ENCODE data around the gene CFDP1.

Gene CFDP1

DNA sequence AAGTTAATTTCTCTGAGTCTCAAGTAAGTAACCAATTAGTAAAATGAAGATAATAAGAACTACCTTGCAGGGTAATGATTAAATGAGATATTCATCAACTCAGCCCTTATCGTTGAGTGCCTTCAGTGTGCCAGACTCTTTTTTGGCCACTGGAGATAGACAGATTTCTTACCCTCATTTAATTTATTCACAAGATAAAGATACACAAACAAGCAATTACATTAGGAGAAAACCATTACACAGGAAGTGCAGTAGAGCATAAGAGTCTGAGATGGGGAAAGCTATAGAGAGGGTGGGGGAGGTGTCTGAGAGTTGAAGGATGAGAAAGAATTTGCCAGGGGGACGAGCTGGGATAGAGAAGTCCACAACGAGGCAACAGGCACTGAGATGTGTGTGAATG, 109.4 kb downstream of the CFDP1 start:
- DNase-seq = no peak

DNA sequence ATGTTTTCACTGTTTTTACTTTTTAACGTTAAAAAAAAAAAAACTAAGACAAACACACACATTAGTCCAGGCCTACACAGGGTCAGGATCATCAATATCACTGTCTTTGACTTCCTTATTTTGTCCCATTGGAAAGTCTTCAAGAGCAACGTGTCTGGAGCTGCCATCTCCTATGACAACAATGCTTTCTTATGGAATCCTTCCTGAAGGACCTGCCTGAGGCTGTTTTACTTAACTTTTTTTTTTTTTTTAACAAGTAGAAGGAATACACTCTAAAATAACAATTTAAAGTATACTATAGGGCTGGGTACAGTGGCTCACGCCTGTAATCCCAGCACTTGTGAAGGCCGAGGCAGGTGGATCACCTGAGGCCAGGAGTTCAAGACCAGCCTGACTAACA, 110.1 kb downstream of the CFDP1 start:
- DNase-seq = no peak

DNA sequence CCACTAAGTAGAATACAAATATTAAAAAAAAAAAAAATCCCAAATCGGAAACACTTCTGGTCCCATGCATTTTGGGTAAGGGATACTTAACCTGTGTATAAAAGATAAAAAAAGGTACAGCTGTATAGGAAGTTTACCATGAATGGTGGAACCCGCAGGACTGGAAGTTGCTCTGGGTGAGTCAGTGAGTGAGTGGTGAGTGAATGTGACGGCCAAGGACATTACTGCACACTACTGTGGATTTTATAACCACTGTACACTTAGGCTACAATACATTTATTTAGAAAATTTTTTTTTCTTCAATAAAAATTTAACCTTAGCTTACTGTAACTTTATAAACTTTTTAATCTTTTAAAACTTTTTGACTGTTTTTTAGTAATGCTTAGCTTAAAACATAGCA, 110.6 kb downstream of the CFDP1 start:
- no peak for DNase-seq

DNA sequence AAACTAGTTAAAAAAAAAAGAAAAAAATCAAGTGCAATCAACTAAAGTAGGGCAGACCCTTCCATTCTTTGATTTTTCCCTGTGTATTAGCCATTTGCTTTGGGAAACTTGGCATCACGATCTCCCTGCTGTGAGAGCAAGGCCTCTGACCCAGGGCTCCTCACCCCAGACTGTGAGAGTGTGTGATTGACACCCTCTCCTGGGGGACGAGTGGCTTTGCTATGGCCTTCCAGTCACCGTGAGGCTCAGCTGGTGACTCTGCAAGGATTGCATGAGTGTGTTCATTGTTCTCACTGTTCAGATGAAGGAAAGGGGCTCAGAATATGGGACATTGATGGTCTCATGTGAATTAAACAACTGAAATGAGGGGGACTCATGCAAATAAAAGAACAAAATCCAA, 112.9 kb downstream of the CFDP1 start:
- peak in 47 of 56 donors; percentile 8 to 82 (median 49) for DNase-seq

DNA sequence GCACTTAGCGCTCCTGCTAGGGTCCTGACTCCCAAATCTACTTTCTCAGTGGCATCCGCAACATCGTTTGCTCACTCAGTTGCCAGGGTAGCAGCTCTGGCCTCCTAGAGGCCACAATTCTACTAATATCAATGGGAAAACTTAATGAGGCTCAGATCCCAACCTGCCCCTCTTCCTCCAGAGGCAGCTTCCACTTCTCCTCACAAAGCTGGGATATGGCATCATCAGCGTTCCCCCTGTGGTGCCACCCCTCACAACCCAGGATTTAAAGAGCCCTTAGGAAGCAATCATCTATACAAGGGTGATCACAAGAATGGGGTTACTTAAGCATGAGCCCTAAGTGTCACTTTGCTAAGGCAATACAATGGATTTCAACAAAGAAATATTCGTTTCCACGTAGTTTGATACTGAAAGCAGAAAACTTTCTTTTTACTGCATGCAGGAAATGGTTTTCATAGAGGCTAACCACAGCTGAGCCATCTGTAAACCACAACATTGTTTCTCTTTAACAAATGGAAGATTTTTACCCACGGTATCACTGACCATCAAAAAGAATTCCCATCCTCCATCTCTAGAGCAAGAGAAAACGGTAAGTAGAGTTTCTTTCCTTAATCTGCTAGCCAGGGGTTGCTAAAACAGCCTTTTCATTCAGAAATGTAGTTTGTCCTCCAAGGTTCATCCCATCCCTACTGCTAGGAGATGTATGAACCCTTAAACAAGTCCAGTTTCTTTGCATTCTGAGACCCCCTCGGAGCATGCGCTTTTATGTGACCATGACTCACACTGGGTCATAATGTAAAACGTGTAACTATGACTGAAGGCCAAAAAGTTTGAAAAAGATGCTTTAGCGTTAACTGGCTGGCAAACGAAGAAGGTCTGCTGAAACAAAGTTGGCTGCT, 113.5 kb downstream of the CFDP1 start:
- DNase-seq = no peak

DNA sequence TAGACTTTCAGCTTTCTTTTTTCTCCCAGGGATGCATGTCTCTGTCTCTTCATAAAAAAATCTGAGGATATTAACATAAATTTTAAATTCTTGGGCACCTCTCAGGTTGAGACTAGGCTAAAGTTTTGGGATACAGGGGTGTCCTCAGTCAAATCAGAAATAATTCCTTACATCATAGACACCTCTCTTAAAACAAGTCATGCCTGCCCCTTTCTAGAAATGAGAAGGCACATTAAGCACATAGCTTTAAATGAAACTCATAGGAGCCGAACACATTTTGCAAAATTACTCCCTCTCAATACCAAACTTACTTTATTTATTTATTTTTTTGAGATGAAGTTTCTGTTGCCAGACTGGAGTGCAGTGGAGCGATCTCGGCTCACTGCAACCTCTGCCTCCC, 114.6 kb downstream of the CFDP1 start:
- DNase-seq = no peak

DNA sequence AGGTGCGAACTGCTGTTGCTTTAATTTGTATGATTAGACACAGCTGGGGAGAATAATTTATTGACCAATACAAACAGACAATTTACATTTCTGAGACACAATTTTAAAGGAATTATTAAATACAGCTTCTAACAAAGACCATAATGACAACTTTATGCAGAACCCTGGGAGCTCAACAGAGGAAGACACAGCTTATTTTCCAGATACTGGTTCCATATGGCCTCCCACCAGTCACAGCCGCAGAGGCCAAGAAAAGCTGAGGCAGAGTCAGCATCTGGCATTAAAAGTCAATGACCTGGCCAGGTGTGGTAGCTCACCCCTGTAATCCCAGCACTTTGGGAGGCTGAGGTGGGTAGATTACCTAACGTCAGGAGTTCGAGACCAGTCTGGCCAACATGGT, 115.8 kb downstream of the CFDP1 start:
- no peak for DNase-seq

DNA sequence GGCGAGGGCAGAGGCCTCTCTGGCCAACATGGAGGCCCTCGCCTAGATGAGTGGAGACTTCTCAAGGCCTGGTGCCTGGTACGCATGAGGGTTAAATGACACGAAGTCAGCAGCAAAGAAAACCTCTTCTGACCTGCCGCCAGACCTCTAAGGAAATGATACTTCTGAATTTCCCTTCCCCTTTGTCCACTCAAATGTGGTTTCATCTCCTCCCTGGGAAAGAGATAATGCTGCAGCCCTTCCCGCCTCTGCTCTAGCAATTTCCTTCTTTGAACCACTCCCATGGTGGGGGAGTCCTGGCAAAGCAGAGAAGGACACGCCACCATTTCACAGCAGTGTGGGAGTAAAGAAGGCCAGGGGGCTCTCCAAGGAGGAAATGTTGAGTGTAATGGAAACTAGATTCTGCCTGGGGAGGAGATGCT, 116.2 kb downstream of the CFDP1 start:
- DNase-seq = no peak

DNA sequence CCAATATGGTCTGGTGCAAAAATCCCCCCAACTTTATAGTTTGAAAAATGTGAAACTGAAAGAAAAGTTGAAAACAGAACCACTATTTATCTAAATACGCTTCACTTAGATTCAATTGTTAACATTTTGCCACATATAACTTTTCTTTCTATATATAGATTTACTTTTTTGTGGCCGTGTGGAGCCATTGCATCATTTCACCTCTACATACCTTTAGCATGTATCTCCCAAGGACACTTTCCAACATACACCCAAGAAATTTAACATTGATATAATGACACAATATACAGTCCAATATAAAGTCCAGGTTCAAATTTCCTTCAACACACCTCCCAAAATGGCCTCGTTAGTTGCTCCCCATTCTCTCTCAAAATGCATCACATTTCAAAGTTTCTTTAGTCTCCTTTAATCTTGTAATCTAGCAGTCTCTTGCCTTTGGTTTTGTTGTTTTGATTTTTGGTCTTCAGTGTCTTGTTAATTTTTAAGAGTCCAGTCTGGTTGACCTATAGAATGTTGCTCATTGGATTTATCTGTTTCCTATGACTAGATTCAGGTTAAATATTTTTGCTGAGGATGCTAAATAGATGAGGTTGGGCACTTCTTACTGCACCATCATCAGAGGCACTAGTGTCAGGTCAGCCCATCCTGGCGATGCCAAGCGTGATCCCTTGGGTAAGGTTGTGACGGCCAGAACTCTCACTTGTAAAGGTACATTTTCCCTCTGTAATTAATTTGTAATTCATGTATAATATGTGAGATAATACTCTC, 117.6 kb downstream of the CFDP1 start:
- DNase-seq = no peak

DNA sequence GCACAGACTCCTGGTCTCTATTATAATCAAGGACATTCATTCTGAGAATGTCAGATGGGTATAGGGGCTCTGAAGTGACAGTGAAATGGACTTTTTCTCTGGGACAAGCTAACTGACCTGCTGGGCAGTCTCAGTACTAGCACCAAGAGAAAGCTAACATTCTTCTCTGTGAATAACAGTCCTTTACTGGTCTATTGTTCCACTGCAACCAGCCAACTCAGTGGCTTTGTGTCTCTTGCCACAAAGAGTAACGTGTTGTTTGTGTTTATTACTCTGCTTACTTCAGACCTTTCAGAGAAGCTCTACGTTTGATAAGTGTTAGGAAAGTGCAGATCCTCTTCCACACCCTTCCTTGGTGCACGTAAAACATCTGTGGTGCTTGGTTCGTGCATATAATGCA, 120.4 kb downstream of the CFDP1 start:
- DNase-seq = peak in 11 of 56 donors; percentile 5 to 40 (median 21)

DNA sequence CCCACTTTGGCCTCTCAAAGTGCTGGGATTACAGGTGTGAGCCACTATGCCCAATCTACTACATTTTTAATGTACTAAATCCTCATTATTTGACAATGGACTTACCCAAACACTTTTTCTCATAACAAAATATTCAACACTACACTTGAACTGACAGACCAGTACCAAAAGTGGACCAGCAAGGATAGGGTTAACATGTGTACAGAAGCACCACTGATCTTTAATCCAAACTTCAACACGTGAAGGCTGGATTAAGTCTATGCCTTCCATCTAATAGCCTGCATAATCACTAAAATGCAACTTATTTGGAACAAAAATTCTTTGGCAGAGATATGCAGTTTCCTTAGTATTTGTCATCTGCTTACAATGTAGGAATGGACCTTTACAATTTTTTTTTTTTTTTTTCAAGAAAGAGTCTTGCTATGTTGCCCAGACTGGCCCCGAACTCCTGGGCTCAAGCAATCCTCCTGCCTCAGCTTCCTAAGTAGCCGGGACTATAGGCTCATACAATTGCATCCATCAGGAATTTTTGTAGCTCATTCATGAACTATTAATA, 121.8 kb downstream of the CFDP1 start:
- DNase-seq = no peak

DNA sequence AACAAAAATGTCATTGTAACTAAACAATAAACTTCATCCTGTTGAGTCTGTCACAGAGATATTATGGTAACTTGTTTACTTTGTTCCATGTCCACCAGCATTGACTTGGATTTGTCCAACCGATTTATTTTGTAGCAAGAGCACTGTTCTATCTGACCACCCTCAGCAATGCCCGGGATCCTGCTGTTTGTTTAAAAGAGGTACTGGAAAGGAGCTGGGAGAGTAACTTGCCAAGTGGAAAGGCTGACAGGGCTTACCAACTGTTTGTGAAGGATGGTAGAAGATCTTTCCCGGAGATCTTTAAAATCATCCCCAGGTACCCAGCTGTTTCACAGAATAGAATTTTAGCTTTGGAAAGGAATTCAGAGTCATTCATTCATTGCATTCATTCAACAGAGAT, 122.8 kb downstream of the CFDP1 start:
- DNase-seq = no peak

DNA sequence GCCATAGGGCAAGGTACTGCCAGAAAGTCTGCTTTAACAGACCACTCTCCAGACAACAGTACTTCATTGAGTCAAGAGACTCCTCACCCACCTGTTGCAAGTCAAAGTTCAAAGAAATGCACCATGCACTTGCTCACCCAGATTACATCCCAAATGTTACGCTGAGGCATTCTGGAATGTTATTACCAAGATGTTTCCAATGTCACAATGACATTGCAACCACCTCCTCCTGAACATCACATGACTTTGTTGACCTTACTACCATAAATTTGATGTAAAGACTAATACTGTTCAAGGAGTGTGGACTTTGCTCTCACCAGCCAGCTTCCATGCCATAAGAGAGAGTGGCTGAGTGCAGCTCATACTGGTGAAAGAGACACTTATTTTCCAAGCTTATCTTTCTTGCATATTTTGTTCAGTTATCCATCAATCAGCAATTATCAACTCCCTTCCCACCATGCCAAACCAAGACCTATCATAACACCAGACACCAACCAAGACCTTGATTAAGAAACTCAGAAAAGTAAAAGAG, 123.3 kb downstream of the CFDP1 start:
- DNase-seq = no peak

DNA sequence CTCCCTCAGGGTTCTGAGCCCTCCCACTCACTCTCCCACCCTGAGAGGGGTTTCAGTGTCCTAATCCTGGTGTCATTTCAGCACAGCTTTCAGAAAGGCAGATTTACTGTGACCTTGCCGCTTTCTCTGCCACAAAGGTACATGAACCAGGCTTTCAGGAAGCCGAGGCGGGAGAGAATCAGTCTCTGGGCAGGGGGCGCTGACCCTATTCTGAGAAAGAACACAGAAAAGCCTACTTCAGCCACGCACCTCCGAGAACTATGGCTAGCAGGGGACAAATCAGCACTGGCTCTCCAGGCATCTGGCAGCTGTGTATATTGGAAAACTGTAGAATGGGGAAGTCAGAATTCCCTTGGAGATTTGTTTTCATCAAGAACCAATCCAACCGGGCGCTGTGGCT, 124.1 kb downstream of the CFDP1 start:
- DNase-seq = no peak

DNA sequence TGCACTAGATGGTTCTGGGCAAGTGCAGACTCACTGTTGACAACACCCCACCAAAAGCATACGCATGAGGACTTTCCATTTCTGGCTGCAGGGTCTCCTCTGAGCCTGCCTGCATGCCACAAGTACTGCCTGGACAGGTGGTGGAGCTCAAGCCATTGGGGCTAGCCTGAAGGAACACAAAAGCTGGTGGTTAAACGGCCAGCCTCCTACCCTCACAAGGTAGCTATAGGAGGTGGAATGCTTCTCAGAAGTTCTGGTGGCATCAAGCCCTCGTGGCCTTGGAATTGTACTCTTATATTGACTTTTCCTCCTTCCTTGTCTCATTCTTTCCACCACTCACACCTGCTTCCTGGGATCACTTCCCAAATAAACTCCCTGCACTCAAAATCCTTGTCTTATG, 125.3 kb downstream of the CFDP1 start:
- no peak for DNase-seq

DNA sequence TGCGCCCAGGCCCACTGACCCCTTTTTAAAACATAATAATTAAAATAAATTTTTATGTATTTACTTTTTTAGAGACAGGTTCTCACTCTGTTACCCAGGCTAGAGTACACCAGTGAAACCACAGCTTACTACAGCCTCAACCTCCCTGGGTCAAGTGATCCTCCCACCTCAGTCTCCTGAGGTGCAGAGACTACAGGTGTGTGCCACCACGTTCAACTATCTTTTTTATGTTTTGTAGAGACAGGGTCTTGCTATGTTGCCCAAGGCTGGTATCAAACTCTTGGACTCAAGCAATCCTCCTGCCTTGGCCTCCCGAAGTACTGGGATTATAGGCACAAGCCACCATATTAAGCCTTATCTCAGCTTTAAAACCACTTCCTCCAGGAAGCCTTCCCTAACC, 125.8 kb downstream of the CFDP1 start:
- no peak for DNase-seq

DNA sequence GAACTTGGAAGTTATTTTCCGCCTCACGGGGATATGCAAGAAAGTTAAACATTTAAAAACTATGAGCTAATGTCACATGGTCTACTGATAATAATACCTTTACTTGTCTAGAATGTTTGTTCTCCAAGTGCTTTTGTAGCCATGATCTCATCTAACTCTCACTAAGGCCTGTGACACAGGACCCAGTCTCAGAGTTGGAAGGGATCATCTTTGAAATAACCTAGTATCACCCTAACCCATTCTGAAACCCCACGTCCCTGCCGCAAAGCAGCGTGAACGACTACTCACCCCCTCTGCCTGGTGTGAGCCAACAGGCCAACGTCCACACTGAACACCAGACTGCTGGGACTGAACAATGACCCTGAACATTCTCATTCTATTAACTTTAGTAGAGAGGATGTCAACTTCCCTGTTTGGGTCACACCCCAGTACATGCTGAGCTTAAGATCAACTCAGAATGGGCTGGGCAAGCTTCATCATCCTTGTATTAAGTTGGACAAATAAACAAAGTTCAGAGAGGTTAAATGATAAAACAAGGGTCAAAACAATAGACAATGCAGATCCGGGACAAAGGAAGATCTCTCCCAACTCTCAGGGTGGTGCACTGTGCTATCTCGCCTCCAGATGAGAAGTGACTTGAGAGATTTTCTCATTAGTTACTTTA, 127.1 kb downstream of the CFDP1 start:
- peak in 5 of 56 donors; percentile 7 to 15 (median 7) for DNase-seq

DNA sequence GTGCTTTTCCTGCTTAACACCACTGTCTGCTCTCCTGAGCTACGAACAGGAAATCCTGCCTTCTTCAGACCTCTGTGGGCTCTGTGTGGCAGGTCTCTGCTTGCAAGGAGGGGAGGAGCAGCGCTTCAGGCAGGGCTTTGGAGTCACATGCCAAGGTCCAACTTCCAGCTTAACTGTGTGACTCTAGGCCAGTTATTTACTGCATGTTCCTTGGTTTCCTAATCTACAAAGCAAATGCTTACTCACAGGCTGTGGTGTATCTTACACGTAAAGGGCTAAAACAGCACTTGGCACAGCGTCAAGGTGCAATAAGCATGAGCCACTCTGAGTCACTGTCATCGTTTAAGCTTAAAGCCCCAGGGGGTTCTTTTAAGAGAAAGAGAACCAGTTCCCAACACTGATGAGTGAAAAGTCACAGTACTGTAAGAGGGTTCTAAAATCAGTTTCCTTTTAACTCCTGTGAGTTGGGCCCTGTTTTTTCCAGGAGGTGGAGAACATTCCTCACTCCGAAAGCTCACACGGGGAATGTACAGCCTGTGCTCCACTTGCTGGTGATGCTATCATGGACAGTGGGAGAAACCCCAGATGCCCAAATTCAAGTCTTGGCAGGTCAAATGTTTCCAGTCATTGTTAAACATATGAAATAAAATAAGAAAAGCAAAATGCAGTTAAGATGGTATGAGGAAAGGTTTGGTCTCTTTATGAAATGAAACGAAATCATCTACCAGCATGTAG, 127.8 kb downstream of the CFDP1 start:
- peak in 11 of 56 donors; percentile 6 to 49 (median 31) for DNase-seq

DNA sequence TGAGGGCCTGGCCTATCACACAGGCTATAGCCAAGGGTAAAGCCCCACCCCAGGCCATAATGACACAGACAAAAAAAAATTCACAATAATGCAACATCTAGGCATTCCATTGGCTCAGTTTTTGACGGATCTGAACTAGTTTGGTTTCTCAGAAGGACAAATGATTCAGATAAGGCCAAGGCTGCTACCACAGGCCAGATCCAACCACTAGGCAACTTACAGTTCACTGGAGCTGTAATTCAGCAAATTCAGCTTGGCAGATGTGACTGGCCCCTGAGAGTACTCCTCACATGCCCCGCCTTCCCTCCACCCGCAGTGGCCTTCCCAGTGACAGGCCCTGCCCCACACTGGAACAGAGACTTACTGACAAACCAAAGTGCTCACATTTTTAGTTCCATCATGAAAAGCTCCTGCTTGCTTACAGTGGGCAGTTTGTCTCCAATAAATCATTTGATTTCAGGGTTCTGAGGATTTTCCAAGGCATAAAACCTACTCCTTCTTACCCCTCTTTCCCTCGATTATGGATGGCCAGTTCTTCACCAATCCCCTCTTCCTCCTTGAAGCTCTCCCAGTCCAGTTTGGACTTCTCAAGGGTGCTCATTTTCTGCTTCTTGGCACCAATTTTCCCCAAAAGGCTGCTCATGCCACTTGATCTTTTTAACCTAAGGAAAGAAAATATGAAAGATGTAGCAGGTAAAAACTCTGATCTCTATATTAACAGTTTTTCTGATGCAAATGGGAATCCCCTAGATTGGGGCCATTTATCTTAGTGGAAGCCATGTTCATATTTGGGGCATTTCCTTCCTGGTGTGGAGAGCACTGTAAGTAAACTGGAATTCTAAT, 128.6 kb downstream of the CFDP1 start:
- peak in 40 of 56 donors; percentile 7 to 83 (median 48) for DNase-seq

DNA sequence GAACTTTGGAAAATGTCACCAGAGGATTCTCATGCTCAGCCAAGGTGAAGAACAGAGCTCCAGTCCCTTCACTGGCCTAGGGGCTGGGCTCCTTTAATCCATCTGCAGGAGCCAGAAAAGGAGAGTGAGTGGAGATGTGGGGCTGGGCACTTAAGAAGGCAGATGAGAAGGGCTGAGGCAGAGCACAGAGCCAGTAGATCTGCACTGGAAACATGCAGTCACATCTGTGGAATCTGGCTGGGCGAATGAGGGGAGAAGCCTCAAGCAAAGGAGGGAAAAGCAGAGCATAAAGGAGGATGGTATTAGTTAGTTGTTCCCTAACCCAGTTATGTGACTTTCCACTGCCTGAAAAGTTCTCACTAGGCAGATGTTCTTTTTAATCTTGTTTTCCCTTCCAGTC, 131.5 kb downstream of the CFDP1 start:
- no peak for DNase-seq
